H1 (cell line): ENCODE data around the gene ZNF506. TPM values are rescaled to one million over a fixed set of nuclear protein-coding genes. Genes with fewer than 3 reads are reported as not detected.

ENCODE experiments used
- ATF3 ChIP-seq: IDR thresholded peaks from 2 replicates; pipeline ENCODE4 v1.6.1; 2011; ENCODE audit warnings: low read depth, mild to moderate bottlenecking, low read length; ENCODE audit not compliant: insufficient read depth
- BCL11A ChIP-seq, 2 experiments: IDR thresholded peaks; one replicate each; pipeline ENCODE4 v1.6.1; 2011; ENCODE audit warnings: low read depth in 2 of 2, low read length in 2 of 2, mild to moderate bottlenecking in 2 of 2
- BRCA1 ChIP-seq: IDR thresholded peaks from 2 replicates; pipeline ENCODE4 v1.6.1; 2012; ENCODE audit warnings: low read depth, low read length, improper control_type of control experiment
- CBX8 ChIP-seq: fragments of 300-800, 300-1000 bp; sonication (generic); IDR thresholded peaks from 2 replicates; pipeline ENCODE4 v1.7.1; 2016; ENCODE audit warnings: low read depth, low read length, borderline replicate concordance
- CEBPB ChIP-seq: IDR thresholded peaks from 2 replicates; pipeline ENCODE4 v1.6.1; 2012; ENCODE audit warnings: low read depth, low read length
- CHD2 ChIP-seq: IDR thresholded peaks from 2 replicates; pipeline ENCODE4 v1.6.1; 2012; ENCODE audit warnings: low read length, improper control_type of control experiment
- CREB1 ChIP-seq: IDR thresholded peaks from 2 replicates; pipeline ENCODE4 v1.6.1; 2012; ENCODE audit warnings: inconsistent platforms
- EGR1 ChIP-seq: IDR thresholded peaks from 2 replicates; pipeline ENCODE4 v1.6.1; 2011; ENCODE audit warnings: low read depth, low read length, borderline replicate concordance
- FOSL1 ChIP-seq: IDR thresholded peaks from 2 replicates; pipeline ENCODE4 v1.6.1; 2011; ENCODE audit warnings: mild to moderate bottlenecking, low read depth, low read length, moderate library complexity; ENCODE audit not compliant: insufficient read depth
- HDAC2 ChIP-seq, 2 experiments: fragments of 300-600 bp in 1 of 2; sonication (generic) in 1 of 2; IDR thresholded peaks; 2 replicates each; pipeline ENCODE4 v1.6.1; 2011 to 2012; ENCODE audit warnings: low read depth in 2 of 2, low read length in 2 of 2, mild to moderate bottlenecking in 2 of 2, moderate library complexity in 2 of 2, borderline replicate concordance in 1 of 2, inconsistent platforms in 1 of 2
- KDM4A ChIP-seq: IDR thresholded peaks from one replicate; pipeline ENCODE4 v1.7.1; 2012; ENCODE audit warnings: low read depth, mild to moderate bottlenecking, moderate library complexity, low read length, inconsistent platforms; ENCODE audit not compliant: severe bottlenecking
- NANOG ChIP-seq: IDR thresholded peaks from 2 replicates; pipeline ENCODE4 v1.6.1; 2011; ENCODE audit warnings: low read length, low read depth, mild to moderate bottlenecking, inconsistent platforms; ENCODE audit not compliant: insufficient read depth, poor library complexity, severe bottlenecking
- PHF8 ChIP-seq: fragments of 200-600 bp; sonication (generic); conservative IDR thresholded peaks from 2 replicates; pipeline ENCODE4 v1.7.1; 2012; ENCODE audit warnings: low read depth, mild to moderate bottlenecking, inconsistent platforms, low read length, moderate library complexity
- POLR2A ChIP-seq, 2 experiments: IDR thresholded peaks; 1 replicate in 1 of 2; 2 replicates in 1 of 2; pipeline ENCODE4 v1.6.1; 2011; ENCODE audit warnings: low read depth in 2 of 2, low read length in 2 of 2, mild to moderate bottlenecking in 2 of 2; ENCODE audit errors: control extremely low read depth in 1 of 2
- POU5F1 ChIP-seq: IDR thresholded peaks from 2 replicates; pipeline ENCODE4 v1.6.1; 2011; ENCODE audit warnings: low read depth, mild to moderate bottlenecking, low read length, moderate library complexity
- RAD21 ChIP-seq, 2 experiments: IDR thresholded peaks in 1 of 2; conservative IDR thresholded peaks in 1 of 2; 2 replicates each; pipeline ENCODE4 v1.6.1; 2011; ENCODE audit warnings: low read depth in 2 of 2, low read length in 2 of 2, improper control_type of control experiment in 1 of 2, inconsistent platforms in 1 of 2, mild to moderate bottlenecking in 1 of 2, moderate library complexity in 1 of 2
- RBBP5 ChIP-seq: IDR thresholded peaks from 2 replicates; pipeline ENCODE4 v1.7.1; 2012; ENCODE audit warnings: low read depth, mild to moderate bottlenecking, inconsistent platforms, low read length, moderate library complexity, borderline replicate concordance
- RFX5 ChIP-seq: IDR thresholded peaks from 2 replicates; pipeline ENCODE4 v1.6.1; 2011; ENCODE audit warnings: low read depth, low read length, improper control_type of control experiment, borderline replicate concordance
- SIN3A ChIP-seq, 2 experiments: IDR thresholded peaks in 1 of 2; conservative IDR thresholded peaks in 1 of 2; 2 replicates each; pipeline ENCODE4 v1.6.1; 2011 to 2012; ENCODE audit warnings: low read length in 2 of 2, improper control_type of control experiment in 1 of 2, low read depth in 1 of 2, mild to moderate bottlenecking in 1 of 2
- SIRT6 ChIP-seq: IDR thresholded peaks from one replicate; pipeline ENCODE4 v1.7.1; 2012; ENCODE audit warnings: low read length, inconsistent platforms
- SP1 ChIP-seq: IDR thresholded peaks from 2 replicates; pipeline ENCODE4 v1.6.1; 2011; ENCODE audit warnings: low read depth, low read length
- USF2 ChIP-seq: IDR thresholded peaks from 2 replicates; pipeline ENCODE4 v1.6.1; 2011; ENCODE audit warnings: low read length, improper control_type of control experiment
- polyA plus RNA-seq, 7 experiments: library from polyadenylated mRNA; depleted of rRNA in 3 of 7; stranded (reverse) in 5 of 7; unstranded in 2 of 7; fragments of >200 nt in 5 of 7; fragments of 200-250 nt in 2 of 7; gene quantifications; 1 replicate in 5 of 7; 2 replicates in 1 of 7; 4 replicates in 1 of 7; pipeline versions ENCODE4 v1.2.1 to v1.2.3, GENCODE V29; 2011 to 2013; ENCODE audit warnings: missing spikeins in 2 of 7, mixed read lengths in 2 of 7
- total RNA-seq: library from RNA; stranded (reverse); fragmentation: NEBNext Ultra II Directional; extraction: Animal tissue kit (Norgen Biotek cat#: 25700); gene quantifications from 2 replicates; pipeline ENCODE4 v1.2.1, GENCODE V29; 2021

ZNF506 gene
- total and polyA plus RNA-seq, 2 of the 8 experiments (the other 6 are each of a cell fraction or from before 2014, with no cell fraction given), result 4.5 to 8.3 TPM

- TF ChIP-seq POU5F1 (no peak), ATF3 (no peak), RFX5 (no peak), BCL11A (IDR thresholded peaks at IDR 0.05; ENCODE audit: low read depth in 2 of 2, low read length in 2 of 2) (no peak), SP1 (peak; percentile 78; the same call in 1 of the 2 replicates), SIN3A (conservative IDR thresholded peaks at IDR 0.05 in 1 of 2, IDR thresholded peaks at IDR 0.05 in 1 of 2; ENCODE audit: low read depth in 1 of 2, low read length in 2 of 2) (peak; percentile 24 to 84; a peak in 2 of 4 replicates), CHD2 (peak; percentile 46; the same call in 1 of the 2 replicates), PHF8 (peak; percentile 43), POLR2A (IDR thresholded peaks at IDR 0.05; ENCODE audit: control extremely low read depth in 1 of 2, low read depth in 2 of 2, low read length in 2 of 2) (peak in 1 of 2 experiments; percentile 64; a peak in 2 of 3 replicates), RBBP5 (no peak), RAD21 (IDR thresholded peaks at IDR 0.05 in 1 of 2, conservative IDR thresholded peaks at IDR 0.05 in 1 of 2; ENCODE audit: low read depth in 2 of 2, low read length in 2 of 2) (no peak; a peak in 1 of 4 replicates), SIRT6 (no peak), CBX8 (no peak), USF2 (no peak), HDAC2 (IDR thresholded peaks at IDR 0.05; ENCODE audit: borderline replicate concordance in 1 of 2, low read depth in 2 of 2, low read length in 2 of 2) (peak in 1 of 2 experiments; percentile 36; a peak in 1 of 4 replicates), KDM4A (no peak), EGR1 (no peak), BRCA1 (no peak), NANOG (no peak), CEBPB (no peak), FOSL1 (no peak), CREB1 (peak; percentile 86)
Observed at GRCh38 chr19:19776206-19777008, 45.1 kb downstream of the ZNF506 start (continued).
